GM12878 (cell line): ENCODE measurements around the gene KASH5. TPM values are rescaled to one million over a fixed set of nuclear protein-coding genes. Genes with fewer than 3 reads are reported as not detected.

Source experiments
- ATF2 ChIP-seq: IDR thresholded peaks from 2 replicates; pipeline ENCODE4 v1.6.1; 2012; ENCODE audit warnings: low read length, inconsistent platforms
- CBX5 ChIP-seq: sonication (generic); IDR thresholded peaks from 2 replicates; pipeline ENCODE4 v1.6.1; 2016; ENCODE audit warnings: low read depth, moderate library complexity, mild to moderate bottlenecking, inconsistent platforms
- CHD2 ChIP-seq: IDR thresholded peaks from 2 replicates; pipeline ENCODE4 v1.6.1; 2011; ENCODE audit warnings: low read depth, low read length, improper control_type of control experiment, borderline replicate concordance
- EZH2 ChIP-seq: IDR thresholded peaks from 2 replicates; pipeline ENCODE4 v1.6.1; 2012; ENCODE audit warnings: low read depth, mild to moderate bottlenecking, control low read depth, inconsistent platforms, low read length, borderline replicate concordance; ENCODE audit not compliant: control insufficient read depth
- FOS ChIP-seq: IDR thresholded peaks from 3 replicates; pipeline ENCODE4 v1.6.1; 2011; ENCODE audit warnings: borderline replicate concordance; ENCODE audit not compliant: insufficient read length; ENCODE audit errors: extremely low read depth
- GATAD2B ChIP-seq: fragments of 450-650 bp; conservative IDR thresholded peaks from 2 replicates; pipeline ENCODE4 v1.6.1; 2017; ENCODE audit warnings: low read depth, mild to moderate bottlenecking, moderate library complexity
- IRF3 ChIP-seq: fragments of 450-650 bp; IDR thresholded peaks from 2 replicates; pipeline ENCODE4 v1.6.1; 2014; ENCODE audit warnings: mild to moderate bottlenecking
- MTA2 ChIP-seq: fragments of 450-650 bp; IDR thresholded peaks from 2 replicates; pipeline ENCODE4 v1.6.1; 2016; ENCODE audit warnings: low read depth, mild to moderate bottlenecking, moderate library complexity
- MYC ChIP-seq: IDR thresholded peaks from 2 replicates; pipeline ENCODE4 v1.6.1; 2011; ENCODE audit warnings: mild to moderate bottlenecking, low read length, moderate library complexity, inconsistent platforms; ENCODE audit not compliant: insufficient read depth, insufficient replicate concordance, insufficient read length, severe bottlenecking
- NR2C1 ChIP-seq: fragments of 450-650 bp; IDR thresholded peaks from 2 replicates; pipeline ENCODE4 v1.6.1; 2017; ENCODE audit warnings: antibody characterized with exemption, mild to moderate bottlenecking, moderate library complexity
- RCOR1 ChIP-seq: conservative IDR thresholded peaks from 2 replicates; pipeline ENCODE4 v1.6.1; 2012; ENCODE audit warnings: low read depth, low read length, improper control_type of control experiment
- RELA ChIP-seq: fragments of 450-650 bp; IDR thresholded peaks from 2 replicates; pipeline ENCODE4 v1.8.0; 2014; ENCODE audit warnings: borderline replicate concordance; ENCODE audit not compliant: partially characterized antibody
- SIX5 ChIP-seq: IDR thresholded peaks from 2 replicates; pipeline ENCODE4 v1.6.1; 2011; ENCODE audit warnings: mild to moderate bottlenecking, low read depth, low read length, moderate library complexity; ENCODE audit not compliant: severe bottlenecking
- SMAD1 ChIP-seq: fragments of 450-650 bp; IDR thresholded peaks from 2 replicates; pipeline ENCODE4 v1.6.1; 2018; ENCODE audit warnings: mild to moderate bottlenecking, low read depth; ENCODE audit not compliant: partially characterized antibody
- SRF ChIP-seq, 2 experiments: IDR thresholded peaks; 2 replicates each; pipeline ENCODE4 v1.6.1; 2011; ENCODE audit warnings: low read depth in 2 of 2, low read length in 2 of 2, mild to moderate bottlenecking in 1 of 2, moderate library complexity in 1 of 2
- WRNIP1 ChIP-seq: IDR thresholded peaks from 2 replicates; pipeline ENCODE4 v1.6.1; 2011; ENCODE audit warnings: low read depth, low read length, improper control_type of control experiment, borderline replicate concordance
- ZSCAN29 ChIP-seq: fragments of 450-650 bp; IDR thresholded peaks from 2 replicates; pipeline ENCODE4 v1.6.1; 2017; ENCODE audit warnings: mild to moderate bottlenecking, moderate library complexity
- polyA plus RNA-seq, 11 experiments: library from polyadenylated mRNA; depleted of rRNA in 4 of 11; unstranded in 6 of 11; stranded (reverse) in 5 of 11; fragments of >200 nt; fragmentation: Nextera tagmentation in 4 of 11; fragmentation: Illumina TruSeq in 1 of 11; extraction: Ambion mirVana in 4 of 11; extraction: Trizol in 1 of 11; gene quantifications; 1 replicate in 1 of 11; 2 replicates in 10 of 11; pipeline versions ENCODE4 v1.2.1 to v1.2.3, GENCODE V29; 2011 to 2016; ENCODE audit warnings: inconsistent platforms in 2 of 11, missing spikeins in 2 of 11, low read depth in 1 of 11
- total RNA-seq, 4 experiments: library from RNA; depleted of rRNA in 3 of 4; stranded (reverse); fragments of >200 nt in 3 of 4; fragmentation: Illumina TruSeq in 1 of 4; extraction: Trizol in 1 of 4; gene quantifications; 2 replicates each; pipeline versions ENCODE4 v1.2.1 to v1.2.3, GENCODE V29; 2013 to 2021
- TF ChIP-seq, protein P1 (sequence below): fragments of 450-650 bp; IDR thresholded peaks from 2 replicates; pipeline ENCODE4 v1.6.1; 2016; ENCODE audit warnings: mild to moderate bottlenecking, moderate library complexity, borderline replicate concordance
- TF ChIP-seq, protein P2 (sequence below): fragments of 450-650 bp; IDR thresholded peaks from 2 replicates; pipeline ENCODE4 v1.6.1; 2017; ENCODE audit warnings: borderline replicate concordance

Gene KASH5
- total and polyA plus RNA-seq, 10 of the 15 experiments (the other 5 are each of a cell fraction or from before 2014, with no cell fraction given), result 0.03 to 0.06 (median 0.05) TPM; not detected in 7

GRCh38 chr19:49451430-49452181 is 63.6 kb downstream of the KASH5 start, which contains the start of gene PIH1D1 (continued):
- TF ChIP-seq SRF (IDR thresholded peaks at IDR 0.05; ENCODE audit: low read depth in 2 of 2, low read length in 2 of 2), result no peak
- peak; percentile 99 for TF ChIP-seq CHD2
- peak; percentile 54 for TF ChIP-seq RELA
- TF ChIP-seq, protein P1, sequence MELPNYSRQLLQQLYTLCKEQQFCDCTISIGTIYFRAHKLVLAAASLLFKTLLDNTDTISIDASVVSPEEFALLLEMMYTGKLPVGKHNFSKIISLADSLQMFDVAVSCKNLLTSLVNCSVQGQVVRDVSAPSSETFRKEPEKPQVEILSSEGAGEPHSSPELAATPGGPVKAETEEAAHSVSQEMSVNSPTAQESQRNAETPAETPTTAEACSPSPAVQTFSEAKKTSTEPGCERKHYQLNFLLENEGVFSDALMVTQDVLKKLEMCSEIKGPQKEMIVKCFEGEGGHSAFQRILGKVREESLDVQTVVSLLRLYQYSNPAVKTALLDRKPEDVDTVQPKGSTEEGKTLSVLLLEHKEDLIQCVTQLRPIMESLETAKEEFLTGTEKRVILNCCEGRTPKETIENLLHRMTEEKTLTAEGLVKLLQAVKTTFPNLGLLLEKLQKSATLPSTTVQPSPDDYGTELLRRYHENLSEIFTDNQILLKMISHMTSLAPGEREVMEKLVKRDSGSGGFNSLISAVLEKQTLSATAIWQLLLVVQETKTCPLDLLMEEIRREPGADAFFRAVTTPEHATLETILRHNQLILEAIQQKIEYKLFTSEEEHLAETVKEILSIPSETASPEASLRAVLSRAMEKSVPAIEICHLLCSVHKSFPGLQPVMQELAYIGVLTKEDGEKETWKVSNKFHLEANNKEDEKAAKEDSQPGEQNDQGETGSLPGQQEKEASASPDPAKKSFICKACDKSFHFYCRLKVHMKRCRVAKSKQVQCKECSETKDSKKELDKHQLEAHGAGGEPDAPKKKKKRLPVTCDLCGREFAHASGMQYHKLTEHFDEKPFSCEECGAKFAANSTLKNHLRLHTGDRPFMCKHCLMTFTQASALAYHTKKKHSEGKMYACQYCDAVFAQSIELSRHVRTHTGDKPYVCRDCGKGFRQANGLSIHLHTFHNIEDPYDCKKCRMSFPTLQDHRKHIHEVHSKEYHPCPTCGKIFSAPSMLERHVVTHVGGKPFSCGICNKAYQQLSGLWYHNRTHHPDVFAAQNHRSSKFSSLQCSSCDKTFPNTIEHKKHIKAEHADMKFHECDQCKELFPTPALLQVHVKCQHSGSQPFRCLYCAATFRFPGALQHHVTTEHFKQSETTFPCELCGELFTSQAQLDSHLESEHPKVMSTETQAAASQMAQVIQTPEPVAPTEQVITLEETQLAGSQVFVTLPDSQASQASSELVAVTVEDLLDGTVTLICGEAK, result peak; percentile 96
- 0 out of 2 replicates have a peak, but pooled peaks have one; percentile 19 for TF ChIP-seq MTA2
- no peak for TF ChIP-seq ZSCAN29
- no peak for TF ChIP-seq ATF2
- no peak for TF ChIP-seq NR2C1
- no peak for TF ChIP-seq EZH2
- no peak for TF ChIP-seq WRNIP1
- peak; percentile 71 for TF ChIP-seq SIX5
- TF ChIP-seq FOS, result no peak
- no peak for TF ChIP-seq IRF3
- 0 out of 2 replicates have a peak, but pooled peaks have one; percentile 69 for TF ChIP-seq RCOR1
- no peak for TF ChIP-seq CBX5
- no peak for TF ChIP-seq MYC
- no peak; the same call in 1 of the 2 replicates for TF ChIP-seq GATAD2B
- peak; percentile 79 for TF ChIP-seq SMAD1
- TF ChIP-seq, protein P2, sequence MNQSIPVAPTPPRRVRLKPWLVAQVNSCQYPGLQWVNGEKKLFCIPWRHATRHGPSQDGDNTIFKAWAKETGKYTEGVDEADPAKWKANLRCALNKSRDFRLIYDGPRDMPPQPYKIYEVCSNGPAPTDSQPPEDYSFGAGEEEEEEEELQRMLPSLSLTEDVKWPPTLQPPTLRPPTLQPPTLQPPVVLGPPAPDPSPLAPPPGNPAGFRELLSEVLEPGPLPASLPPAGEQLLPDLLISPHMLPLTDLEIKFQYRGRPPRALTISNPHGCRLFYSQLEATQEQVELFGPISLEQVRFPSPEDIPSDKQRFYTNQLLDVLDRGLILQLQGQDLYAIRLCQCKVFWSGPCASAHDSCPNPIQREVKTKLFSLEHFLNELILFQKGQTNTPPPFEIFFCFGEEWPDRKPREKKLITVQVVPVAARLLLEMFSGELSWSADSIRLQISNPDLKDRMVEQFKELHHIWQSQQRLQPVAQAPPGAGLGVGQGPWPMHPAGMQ, result peak; percentile 60
